NOMO-1 (cell line): ENCODE measurements around the gene SYMPK.
A peak's percentile ranks its signal among the peaks of the same experiment; 100 is the strongest.
"Not testable (repeated sequence)": the region's sequence is repeated elsewhere in the genome, so short reads cannot be mapped to it uniquely, and the experiment has no call there.

Experiments used
- DNase-seq, 2 experiments: peaks; one replicate each; lab custom pipeline; 2025; ENCODE audit not compliant: unreplicated experiment in 2 of 2; lab: John Stamatoyannopoulos, UW

The SYMPK gene

GRCh38 chr19:45870798-45871197 lies 7.9 kb upstream of the SYMPK start:
- no peak for DNase-seq

GRCh38 chr19:45867241-45867640 lies 4.3 kb upstream of the SYMPK start:
- DNase-seq = not testable (repeated sequence)

GRCh38 chr19:45866400-45867176 lies 3.6 kb upstream of the SYMPK start:
- no peak for DNase-seq

GRCh38 chr19:45865269-45865948 lies 2.5 kb upstream of the SYMPK start:
- DNase-seq = no peak

GRCh38 chr19:45864629-45865082 lies 1.7 kb upstream of the SYMPK start:
- no peak for DNase-seq

GRCh38 chr19:45863840-45864628 lies 1.1 kb upstream of the SYMPK start, which contains the start of gene FOXA3:
Gene FOXA3 (plus strand): TSS chr19:45864326. CDS start chr19:45864457, 131 bp downstream.
- peak; percentile 10 to 34 for DNase-seq

- DNase-seq = no peak
These were observed 440 bp upstream of the SYMPK start for GRCh38 chr19:45863335-45863839.

- DNase-seq = no peak
These were observed 730 bp downstream of the SYMPK start for GRCh38 chr19:45862271-45862563.

GRCh38 chr19:45860359-45861259 lies 2.3 kb downstream of the SYMPK start:
- DNase-seq = no peak

- no peak for DNase-seq
These were observed 8.7 kb downstream of the SYMPK start for GRCh38 chr19:45854167-45854778.

GRCh38 chr19:45852983-45853382 lies 10.0 kb downstream of the SYMPK start:
- DNase-seq = no peak

GRCh38 chr19:45852145-45852750 lies 10.7 kb downstream of the SYMPK start:
- no peak for DNase-seq

GRCh38 chr19:45848922-45849321 lies 14.0 kb downstream of the SYMPK start:
- no peak for DNase-seq

- DNase-seq = no peak
These were observed 15.3 kb downstream of the SYMPK start for GRCh38 chr19:45847663-45848062.

GRCh38 chr19:45842198-45842597 lies 20.7 kb downstream of the SYMPK start:
- no peak for DNase-seq

GRCh38 chr19:45834970-45835369 lies 28.0 kb downstream of the SYMPK start:
- DNase-seq = no peak

GRCh38 chr19:45828945-45829344 lies 34.0 kb downstream of the SYMPK start:
- no peak for DNase-seq

- DNase-seq = no peak
These were observed 34.4 kb downstream of the SYMPK start for GRCh38 chr19:45828523-45828922.

GRCh38 chr19:45827459-45828093 lies 35.4 kb downstream of the SYMPK start:
- no peak for DNase-seq
